Subcutaneous adipose tissue (tissue), 4 donors: Measurements from ENCODE around the gene TPD52L1. TPM values are rescaled to one million over a fixed set of nuclear protein-coding genes. Genes with fewer than 3 reads are reported as not detected.

ENCODE experiments used
- total RNA-seq, 4 donors: library from RNA; depleted of rRNA; stranded (reverse); fragments of >200 nt; gene quantifications; one replicate each; pipeline ENCODE4 v1.1.0, GENCODE V29; 2016
- TF ChIP-seq, protein P1 (sequence below): fragments of 450-650 bp; IDR thresholded peaks from one replicate; pipeline ENCODE4 v1.5.1; 2016; ENCODE audit warnings: low read depth, mild to moderate bottlenecking, control low read depth, antibody characterized with exemption, moderate library complexity

Gene TPD52L1
- total RNA-seq, 4 donors from 2014 or later: 18.7 to 70.6 (median 33.4) TPM

DNA sequence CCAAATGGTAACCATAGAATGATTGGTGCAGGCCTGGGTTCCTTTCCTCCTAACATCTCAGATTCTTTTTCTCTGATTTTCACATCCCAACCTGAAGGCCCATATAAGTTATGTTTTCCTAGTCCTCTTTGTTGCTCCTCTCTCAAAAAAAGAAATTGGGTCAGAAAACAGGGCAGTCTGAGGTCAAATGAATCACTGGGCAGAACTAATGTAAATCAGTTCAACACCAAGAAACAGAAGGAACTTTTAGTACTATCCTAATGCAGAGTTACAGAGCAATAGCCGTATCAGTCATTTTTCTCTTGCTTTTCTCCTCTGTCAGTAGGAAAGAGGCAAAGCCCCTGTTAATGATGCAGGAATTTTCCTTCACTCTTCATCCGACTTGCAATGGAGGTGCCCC is 11.0 kb upstream of the TPD52L1 start:
- TF ChIP-seq, protein P1, sequence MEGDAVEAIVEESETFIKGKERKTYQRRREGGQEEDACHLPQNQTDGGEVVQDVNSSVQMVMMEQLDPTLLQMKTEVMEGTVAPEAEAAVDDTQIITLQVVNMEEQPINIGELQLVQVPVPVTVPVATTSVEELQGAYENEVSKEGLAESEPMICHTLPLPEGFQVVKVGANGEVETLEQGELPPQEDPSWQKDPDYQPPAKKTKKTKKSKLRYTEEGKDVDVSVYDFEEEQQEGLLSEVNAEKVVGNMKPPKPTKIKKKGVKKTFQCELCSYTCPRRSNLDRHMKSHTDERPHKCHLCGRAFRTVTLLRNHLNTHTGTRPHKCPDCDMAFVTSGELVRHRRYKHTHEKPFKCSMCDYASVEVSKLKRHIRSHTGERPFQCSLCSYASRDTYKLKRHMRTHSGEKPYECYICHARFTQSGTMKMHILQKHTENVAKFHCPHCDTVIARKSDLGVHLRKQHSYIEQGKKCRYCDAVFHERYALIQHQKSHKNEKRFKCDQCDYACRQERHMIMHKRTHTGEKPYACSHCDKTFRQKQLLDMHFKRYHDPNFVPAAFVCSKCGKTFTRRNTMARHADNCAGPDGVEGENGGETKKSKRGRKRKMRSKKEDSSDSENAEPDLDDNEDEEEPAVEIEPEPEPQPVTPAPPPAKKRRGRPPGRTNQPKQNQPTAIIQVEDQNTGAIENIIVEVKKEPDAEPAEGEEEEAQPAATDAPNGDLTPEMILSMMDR: no peak

DNA sequence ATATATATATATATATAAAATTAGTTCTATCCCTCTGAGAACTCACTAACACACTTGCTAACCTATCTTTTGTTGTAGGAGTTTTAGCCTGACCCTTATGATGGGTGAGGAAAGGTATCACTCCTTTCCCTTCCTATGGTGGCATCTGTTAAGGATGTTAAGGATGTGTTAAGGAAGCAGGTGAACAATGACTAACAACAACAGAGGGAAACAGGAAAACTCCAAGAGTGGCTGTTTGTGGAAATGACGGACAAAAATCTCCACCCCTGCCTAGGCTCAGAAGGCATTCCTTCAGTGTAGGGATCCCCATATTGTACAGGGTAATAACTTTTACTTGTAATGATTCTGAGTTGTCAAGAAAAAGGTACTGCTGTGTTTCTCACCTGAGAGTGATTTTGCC is 8.8 kb upstream of the TPD52L1 start:
- TF ChIP-seq, protein P1: no peak

DNA sequence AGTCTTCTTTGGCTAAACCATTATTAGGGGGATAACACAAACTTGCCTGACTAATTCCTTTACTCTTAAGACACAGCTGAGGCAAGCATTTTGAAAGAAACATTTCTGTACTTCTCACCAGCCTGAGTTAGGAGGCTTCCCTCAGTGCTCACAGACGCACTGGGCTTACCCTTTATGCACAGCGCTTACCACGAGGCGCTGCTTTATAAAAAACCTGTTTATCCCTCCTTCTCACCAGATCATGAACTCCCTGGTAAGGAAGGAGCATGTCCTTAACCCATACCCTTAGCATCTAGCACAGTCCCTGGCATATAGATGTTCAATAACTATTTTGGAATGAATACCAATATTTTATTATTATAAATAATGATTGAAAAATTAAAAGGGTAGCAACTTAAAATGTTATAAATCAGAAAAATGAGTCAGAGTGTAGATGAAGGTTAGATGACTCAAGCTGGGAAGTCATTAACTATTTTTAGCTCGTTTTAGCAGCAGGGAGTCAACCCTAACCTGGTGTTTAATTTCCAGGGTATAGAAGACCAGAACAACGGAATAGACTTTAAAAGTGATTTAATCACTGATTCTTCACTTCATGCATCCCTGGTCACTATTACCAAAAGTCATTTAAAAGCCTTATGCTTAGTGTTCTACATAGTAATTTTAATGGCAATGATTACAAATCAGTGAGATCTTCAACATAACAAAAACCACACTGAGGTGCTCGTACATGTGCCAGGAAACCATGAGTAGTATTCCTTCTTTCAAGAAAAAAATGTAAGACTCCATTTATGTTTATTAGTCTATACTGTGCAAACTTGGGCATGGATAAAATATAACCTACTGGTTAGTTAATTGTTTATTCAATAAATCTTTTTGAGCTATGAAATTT is 4.1 kb upstream of the TPD52L1 start:
- TF ChIP-seq, protein P1: no peak

DNA sequence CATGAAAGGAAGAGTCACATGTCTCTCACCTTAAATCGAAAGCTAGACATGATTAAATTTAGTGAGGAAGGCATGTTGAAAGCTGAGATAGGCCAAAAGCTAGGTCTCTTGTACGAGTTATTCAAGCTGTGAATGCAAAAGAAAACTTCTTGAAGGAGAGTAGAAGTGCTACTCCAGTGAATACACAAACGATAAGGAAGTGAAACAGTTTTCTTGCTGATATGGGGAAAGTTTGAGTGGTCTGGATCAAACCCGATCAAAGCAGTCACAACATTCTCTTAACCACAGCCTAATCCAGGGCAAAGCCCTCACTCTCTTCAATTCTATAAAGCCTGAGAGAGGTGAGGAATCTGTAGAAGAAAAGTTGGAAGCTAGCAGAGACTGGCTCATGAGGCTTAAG is 1.9 kb upstream of the TPD52L1 start:
- TF ChIP-seq, protein P1: no peak

DNA sequence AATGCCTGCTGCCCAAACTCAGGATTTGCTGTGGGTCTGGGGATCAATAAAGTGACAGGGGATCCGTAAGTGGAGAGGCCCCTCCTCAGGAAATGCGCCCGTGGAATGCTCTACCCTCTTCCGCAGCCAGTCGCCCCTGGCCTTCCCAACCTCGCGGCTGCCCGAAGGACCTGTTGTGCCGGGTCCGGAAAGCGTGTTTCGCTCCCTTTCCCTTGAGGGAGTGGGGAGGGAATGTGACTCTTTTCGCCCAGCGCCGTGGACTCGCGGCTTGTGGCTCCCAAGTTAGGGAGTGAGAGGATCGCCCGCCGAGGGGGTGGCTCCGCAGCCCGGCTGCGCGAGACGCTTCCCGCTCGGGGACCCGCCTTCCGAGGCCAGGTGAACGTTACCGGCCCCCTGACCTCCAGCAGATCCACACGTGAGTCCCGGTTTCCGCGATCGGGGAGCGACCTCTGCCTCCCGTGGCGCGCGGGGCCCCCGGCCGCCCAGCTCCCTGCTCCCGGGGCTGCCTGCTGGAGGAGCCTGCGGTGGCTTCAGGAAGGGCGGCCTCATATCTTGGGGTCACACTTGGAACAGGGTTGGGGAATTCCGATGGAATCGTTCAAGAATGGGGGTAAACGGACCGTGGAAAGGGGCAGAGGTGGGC is 666 bp downstream of the TPD52L1 start:
- TF ChIP-seq, protein P1: no peak

DNA sequence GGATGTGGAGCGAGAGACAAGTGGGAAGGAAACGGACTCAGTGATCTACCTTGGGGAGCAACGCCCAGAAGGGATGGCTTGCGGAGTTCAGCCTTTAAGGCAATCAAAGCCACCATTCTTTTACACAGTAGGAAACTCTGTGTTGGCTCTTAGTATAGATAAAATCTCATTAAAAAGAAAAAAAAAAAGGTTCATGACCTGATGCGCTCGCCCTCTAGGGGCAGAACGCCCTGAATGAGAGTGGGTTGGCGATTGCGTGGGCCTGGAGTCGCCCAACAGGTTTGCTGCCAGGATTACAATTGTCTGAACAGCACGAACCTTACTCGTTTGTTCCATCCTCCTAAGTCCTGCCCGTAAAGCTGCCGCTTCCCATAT is 1.2 kb downstream of the TPD52L1 start:
- TF ChIP-seq, protein P1: no peak

DNA sequence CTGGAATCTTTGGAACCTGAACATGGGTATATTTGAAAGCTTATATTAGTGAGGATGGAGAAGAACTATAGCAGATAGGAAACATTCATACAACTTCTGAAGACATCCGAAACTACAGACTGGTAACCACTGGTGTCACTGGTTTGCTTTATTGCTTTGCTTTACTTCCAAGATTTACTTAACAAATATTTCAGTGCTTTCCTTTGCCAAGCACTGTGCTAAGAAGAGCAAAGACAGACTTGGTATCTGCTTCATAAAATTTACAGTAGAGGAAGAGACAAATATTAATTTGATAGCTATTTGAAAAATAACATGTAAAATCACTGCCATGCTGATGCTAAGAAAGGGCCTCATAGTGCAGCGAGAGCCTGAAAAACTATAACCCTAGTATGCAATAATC is 1.8 kb downstream of the TPD52L1 start:
- TF ChIP-seq, protein P1: no peak
